ENCODE measurements around the gene PARP11.

PARP11 gene

GRCh38 chr12:3912863-3913262 lies 39.7 kb upstream of the PARP11 start:
- Histone ChIP-seq H3K9me2 (ENCODE audit: low read depth, low read length) (no peaks in the 10 kb centered on the region), H3K27ac (ENCODE audit: low read depth, low read length, poor library complexity, severe bottlenecking) (no peak overlapping the region), H3K9me3 (ENCODE audit: low read length) (no peaks in the 10 kb centered on the region), H3K9ac (ENCODE audit: low read length) (no peak overlapping the region), H2AFZ (ENCODE audit: low read length) (no peak overlapping the region), H3F3A (ENCODE audit: insufficient read depth, low read length) (no peaks in the 10 kb centered on the region), H3K4me2 (ENCODE audit: low read length) (no peak overlapping the region), H3K4me3 (ENCODE audit: low read depth, low read length, poor library complexity, severe bottlenecking) (no peak overlapping the region), H3K36me3 (ENCODE audit: insufficient read depth, low read length) (no peaks in the 10 kb centered on the region; the same call in 1 of the 2 replicates), H3K79me2 (ENCODE audit: insufficient read depth, low read length) (no peaks in the 10 kb centered on the region), H3K27me3 (ENCODE audit: insufficient read depth, low read length) (no peaks in the 10 kb centered on the region; the same call in 1 of the 2 replicates), H3K4me1 (ENCODE audit: insufficient read depth, low read length, severe bottlenecking) (no peaks in the 10 kb centered on the region), H4K20me1 (ENCODE audit: insufficient read depth, low read length) (no peaks in the 10 kb centered on the region)
- TF ChIP-seq CTCF (IDR thresholded peaks at IDR 0.05; ENCODE audit: low read length) (no peak), EZH2 (IDR thresholded peaks at IDR 0.05; ENCODE audit: borderline replicate concordance, low read length) (no peak)

GRCh38 chr12:3911409-3911808 lies 38.2 kb upstream of the PARP11 start:
- H3K27ac ChIP-seq (ENCODE audit: low read depth, low read length, poor library complexity, severe bottlenecking): no peak overlapping the region
- no peaks in the 10 kb centered on the region for H3K9me3 ChIP-seq (ENCODE audit: low read length)
- no peaks in the 10 kb centered on the region for H3K4me1 ChIP-seq (ENCODE audit: insufficient read depth, low read length, severe bottlenecking)
- no peaks in the 10 kb centered on the region for H3K9me2 ChIP-seq (ENCODE audit: low read depth, low read length)
- no peaks in the 10 kb centered on the region for H3K79me2 ChIP-seq (ENCODE audit: insufficient read depth, low read length)
- no peak overlapping the region for H3K4me3 ChIP-seq (ENCODE audit: low read depth, low read length, poor library complexity, severe bottlenecking)
- no peak overlapping the region for H3K9ac ChIP-seq (ENCODE audit: low read length)
- H3F3A ChIP-seq (ENCODE audit: insufficient read depth, low read length): no peaks in the 10 kb centered on the region
- H3K36me3 ChIP-seq (ENCODE audit: insufficient read depth, low read length): no peaks in the 10 kb centered on the region; the same call in 1 of the 2 replicates
- H3K4me2 ChIP-seq (ENCODE audit: low read length): no peak overlapping the region
- no peak for TF ChIP-seq CTCF (IDR thresholded peaks at IDR 0.05; ENCODE audit: low read length)
- TF ChIP-seq EZH2 (IDR thresholded peaks at IDR 0.05; ENCODE audit: borderline replicate concordance, low read length): no peak
- no peak overlapping the region for H2AFZ ChIP-seq (ENCODE audit: low read length)
- H3K27me3 ChIP-seq (ENCODE audit: insufficient read depth, low read length): no peaks in the 10 kb centered on the region; the same call in 1 of the 2 replicates
- H4K20me1 ChIP-seq (ENCODE audit: insufficient read depth, low read length): no peaks in the 10 kb centered on the region

GRCh38 chr12:3905664-3906063 lies 32.5 kb upstream of the PARP11 start:
- H3K27ac ChIP-seq (ENCODE audit: low read depth, low read length, poor library complexity, severe bottlenecking): no peak overlapping the region
- H3K4me2 ChIP-seq (ENCODE audit: low read length): no peak overlapping the region
- no peaks in the 10 kb centered on the region for H3K4me1 ChIP-seq (ENCODE audit: insufficient read depth, low read length, severe bottlenecking)
- H3K27me3 ChIP-seq (ENCODE audit: insufficient read depth, low read length): no peaks in the 10 kb centered on the region
- H3K36me3 ChIP-seq (ENCODE audit: insufficient read depth, low read length): no peaks in the 10 kb centered on the region
- no peaks in the 10 kb centered on the region for H3K79me2 ChIP-seq (ENCODE audit: insufficient read depth, low read length)
- no peak for TF ChIP-seq EZH2 (IDR thresholded peaks at IDR 0.05; ENCODE audit: borderline replicate concordance, low read length)
- no peak for TF ChIP-seq CTCF (IDR thresholded peaks at IDR 0.05; ENCODE audit: low read length)
- H4K20me1 ChIP-seq (ENCODE audit: insufficient read depth, low read length): no peaks in the 10 kb centered on the region
- no peaks in the 10 kb centered on the region for H3K9me3 ChIP-seq (ENCODE audit: low read length)
- no peak overlapping the region for H2AFZ ChIP-seq (ENCODE audit: low read length)
- no peak overlapping the region for H3K4me3 ChIP-seq (ENCODE audit: low read depth, low read length, poor library complexity, severe bottlenecking)
- H3K9me2 ChIP-seq (ENCODE audit: low read depth, low read length): no peaks in the 10 kb centered on the region
- no peaks in the 10 kb centered on the region for H3F3A ChIP-seq (ENCODE audit: insufficient read depth, low read length)
- no peak overlapping the region for H3K9ac ChIP-seq (ENCODE audit: low read length)
